ENCODE measurements around the gene FRMD4A.

Gene FRMD4A

GRCh38 chr10:14162629-14163344 lies 167.9 kb downstream of the FRMD4A start:
- Histone ChIP-seq H3K9me3 (ENCODE audit: control insufficient read depth, low read length) (no peaks in the 10 kb centered on the region), H3K4me1 (ENCODE audit: control insufficient read depth, insufficient read depth, low read length) (no peaks in the 10 kb centered on the region), H3K27me3 (ENCODE audit: control insufficient read depth, insufficient read depth, low read length, poor library complexity, severe bottlenecking) (no peaks in the 10 kb centered on the region), H3K36me3 (ENCODE audit: control insufficient read depth, insufficient read depth, low read length) (no peaks in the 10 kb centered on the region), H3K4me3 (ENCODE audit: insufficient read depth, low read depth, low read length) (no peak overlapping the region), H3K27ac (ENCODE audit: insufficient read depth, low read depth, low read length, poor library complexity, severe bottlenecking) (no peak overlapping the region)
- WGBS, 2 experiments, result 86 to 87% methylated on average over 4 to 5 of the region's 5 CpGs

GRCh38 chr10:14162061-14162460 lies 168.7 kb downstream of the FRMD4A start:
- Histone ChIP-seq H3K27ac (ENCODE audit: insufficient read depth, low read depth, low read length, poor library complexity, severe bottlenecking) (no peak overlapping the region), H3K4me1 (ENCODE audit: control insufficient read depth, insufficient read depth, low read length) (no peaks in the 10 kb centered on the region), H3K36me3 (ENCODE audit: control insufficient read depth, insufficient read depth, low read length) (no peaks in the 10 kb centered on the region), H3K4me3 (ENCODE audit: insufficient read depth, low read depth, low read length) (no peak overlapping the region), H3K9me3 (ENCODE audit: control insufficient read depth, low read length) (no peaks in the 10 kb centered on the region), H3K27me3 (ENCODE audit: control insufficient read depth, insufficient read depth, low read length, poor library complexity, severe bottlenecking) (no peaks in the 10 kb centered on the region)
- 96 to 97% methylated on average over 5 of the region's 5 CpGs for WGBS, 2 experiments

GRCh38 chr10:14160299-14160698 lies 170.4 kb downstream of the FRMD4A start:
- Histone ChIP-seq H3K36me3 (ENCODE audit: control insufficient read depth, insufficient read depth, low read length) (no peaks in the 10 kb centered on the region), H3K27ac (ENCODE audit: insufficient read depth, low read depth, low read length, poor library complexity, severe bottlenecking) (no peak overlapping the region), H3K9me3 (ENCODE audit: control insufficient read depth, low read length) (no peaks in the 10 kb centered on the region), H3K27me3 (ENCODE audit: control insufficient read depth, insufficient read depth, low read length, poor library complexity, severe bottlenecking) (no peaks in the 10 kb centered on the region), H3K4me1 (ENCODE audit: control insufficient read depth, insufficient read depth, low read length) (no peaks in the 10 kb centered on the region), H3K4me3 (ENCODE audit: insufficient read depth, low read depth, low read length) (no peak overlapping the region)
- 82 to 92% methylated on average over 1 of the region's 1 CpG for WGBS, 2 experiments

- H3K4me3 ChIP-seq (ENCODE audit: insufficient read depth, low read depth, low read length), result no peak overlapping the region
- no peaks in the 10 kb centered on the region for H3K4me1 ChIP-seq (ENCODE audit: control insufficient read depth, insufficient read depth, low read length)
- H3K9me3 ChIP-seq (ENCODE audit: control insufficient read depth, low read length), result no peaks in the 10 kb centered on the region
- no peaks in the 10 kb centered on the region for H3K36me3 ChIP-seq (ENCODE audit: control insufficient read depth, insufficient read depth, low read length)
- no peaks in the 10 kb centered on the region for H3K27me3 ChIP-seq (ENCODE audit: control insufficient read depth, insufficient read depth, low read length, poor library complexity, severe bottlenecking)
- H3K27ac ChIP-seq (ENCODE audit: insufficient read depth, low read depth, low read length, poor library complexity, severe bottlenecking), result no peak overlapping the region
Measured at GRCh38 chr10:14158575-14158974, 172.1 kb downstream of the FRMD4A start.

- no peaks in the 10 kb centered on the region for H3K4me1 ChIP-seq (ENCODE audit: control insufficient read depth, insufficient read depth, low read length)
- 88 to 99% methylated on average over 4 of the region's 5 CpGs for WGBS, 2 experiments
- H3K9me3 ChIP-seq (ENCODE audit: control insufficient read depth, low read length), result no peaks in the 10 kb centered on the region
- no peaks in the 10 kb centered on the region for H3K36me3 ChIP-seq (ENCODE audit: control insufficient read depth, insufficient read depth, low read length)
- H3K27ac ChIP-seq (ENCODE audit: insufficient read depth, low read depth, low read length, poor library complexity, severe bottlenecking), result no peak overlapping the region
- no peak overlapping the region for H3K4me3 ChIP-seq (ENCODE audit: insufficient read depth, low read depth, low read length)
- H3K27me3 ChIP-seq (ENCODE audit: control insufficient read depth, insufficient read depth, low read length, poor library complexity, severe bottlenecking), result no peaks in the 10 kb centered on the region
Measured at GRCh38 chr10:14156104-14156503, 174.6 kb downstream of the FRMD4A start.

GRCh38 chr10:14153570-14154055 lies 177.1 kb downstream of the FRMD4A start:
- H3K27ac ChIP-seq (ENCODE audit: insufficient read depth, low read depth, low read length, poor library complexity, severe bottlenecking), result no peak overlapping the region
- H3K9me3 ChIP-seq (ENCODE audit: control insufficient read depth, low read length), result no peaks in the 10 kb centered on the region
- H3K4me3 ChIP-seq (ENCODE audit: insufficient read depth, low read depth, low read length), result no peak overlapping the region
- no peaks in the 10 kb centered on the region for H3K4me1 ChIP-seq (ENCODE audit: control insufficient read depth, insufficient read depth, low read length)
- 88% methylated on average over 17 of the region's 17 CpGs for WGBS, 2 experiments
- H3K27me3 ChIP-seq (ENCODE audit: control insufficient read depth, insufficient read depth, low read length, poor library complexity, severe bottlenecking), result no peaks in the 10 kb centered on the region
- no peaks in the 10 kb centered on the region for H3K36me3 ChIP-seq (ENCODE audit: control insufficient read depth, insufficient read depth, low read length)

- Histone ChIP-seq H3K9me3 (ENCODE audit: control insufficient read depth, low read length) (no peaks in the 10 kb centered on the region), H3K27me3 (ENCODE audit: control insufficient read depth, insufficient read depth, low read length, poor library complexity, severe bottlenecking) (no peaks in the 10 kb centered on the region), H3K4me1 (ENCODE audit: control insufficient read depth, insufficient read depth, low read length) (no peaks in the 10 kb centered on the region), H3K4me3 (ENCODE audit: insufficient read depth, low read depth, low read length) (no peak overlapping the region), H3K36me3 (ENCODE audit: control insufficient read depth, insufficient read depth, low read length) (no peaks in the 10 kb centered on the region), H3K27ac (ENCODE audit: insufficient read depth, low read depth, low read length, poor library complexity, severe bottlenecking) (no peak overlapping the region)
- WGBS, 2 experiments, result no CpG with 5 or more reads among the region's 1 CpG
Measured at GRCh38 chr10:14151571-14151970, 179.2 kb downstream of the FRMD4A start.

- Histone ChIP-seq H3K27ac (ENCODE audit: insufficient read depth, low read depth, low read length, poor library complexity, severe bottlenecking) (no peak overlapping the region), H3K4me3 (ENCODE audit: insufficient read depth, low read depth, low read length) (no peak overlapping the region), H3K4me1 (ENCODE audit: control insufficient read depth, insufficient read depth, low read length) (no peaks in the 10 kb centered on the region), H3K36me3 (ENCODE audit: control insufficient read depth, insufficient read depth, low read length) (no peaks in the 10 kb centered on the region), H3K9me3 (ENCODE audit: control insufficient read depth, low read length) (no peaks in the 10 kb centered on the region), H3K27me3 (ENCODE audit: control insufficient read depth, insufficient read depth, low read length, poor library complexity, severe bottlenecking) (no peaks in the 10 kb centered on the region)
- WGBS, 2 experiments, result 90% methylated on average over 4 of the region's 4 CpGs
Measured at GRCh38 chr10:14150526-14150925, 180.2 kb downstream of the FRMD4A start.

- WGBS, 2 experiments, result 87 to 91% methylated on average over 4 of the region's 4 CpGs
- no peaks in the 10 kb centered on the region for H3K27me3 ChIP-seq (ENCODE audit: control insufficient read depth, insufficient read depth, low read length, poor library complexity, severe bottlenecking)
- no peak overlapping the region for H3K4me3 ChIP-seq (ENCODE audit: insufficient read depth, low read depth, low read length)
- no peaks in the 10 kb centered on the region for H3K36me3 ChIP-seq (ENCODE audit: control insufficient read depth, insufficient read depth, low read length)
- H3K4me1 ChIP-seq (ENCODE audit: control insufficient read depth, insufficient read depth, low read length), result peaks cover 4% of the 10 kb centered on the region
- no peak overlapping the region for H3K27ac ChIP-seq (ENCODE audit: insufficient read depth, low read depth, low read length, poor library complexity, severe bottlenecking)
- H3K9me3 ChIP-seq (ENCODE audit: control insufficient read depth, low read length), result no peaks in the 10 kb centered on the region
Measured at GRCh38 chr10:14146501-14146900, 184.2 kb downstream of the FRMD4A start.

- 92 to 95% methylated on average over 3 of the region's 3 CpGs for WGBS, 2 experiments
- Histone ChIP-seq H3K27me3 (ENCODE audit: control insufficient read depth, insufficient read depth, low read length, poor library complexity, severe bottlenecking) (no peaks in the 10 kb centered on the region), H3K9me3 (ENCODE audit: control insufficient read depth, low read length) (no peaks in the 10 kb centered on the region), H3K36me3 (ENCODE audit: control insufficient read depth, insufficient read depth, low read length) (no peaks in the 10 kb centered on the region), H3K4me1 (ENCODE audit: control insufficient read depth, insufficient read depth, low read length) (peaks cover 4% of the 10 kb centered on the region), H3K27ac (ENCODE audit: insufficient read depth, low read depth, low read length, poor library complexity, severe bottlenecking) (no peak overlapping the region), H3K4me3 (ENCODE audit: insufficient read depth, low read depth, low read length) (no peak overlapping the region)
Measured at GRCh38 chr10:14146025-14146424, 184.7 kb downstream of the FRMD4A start.
